ENCODE measurements around the gene STARD10. TPM values are rescaled to one million over a fixed set of nuclear protein-coding genes. Genes with fewer than 3 reads are reported as not detected.

STARD10 gene
- total and polyA plus RNA-seq, 9 of the 15 experiments (the other 6 are each of a cell fraction or from before 2014, with no cell fraction given), result 0.15 to 52.9 (median 32.3) TPM

GRCh38 chr11:72738199-72739141 is 55.4 kb downstream of the STARD10 start (continued):
- no peak for TF ChIP-seq ZNF609 (CRISPR knock-in tag; IDR thresholded peaks at IDR 0.05; ENCODE audit: borderline replicate concordance)
- TF ChIP-seq YY1 (IDR thresholded peaks at IDR 0.05; ENCODE audit: borderline replicate concordance in 1 of 3, control insufficient read depth in 1 of 3, extremely low read depth in 1 of 3, insufficient read depth in 3 of 3, insufficient read length in 1 of 3, insufficient replicate concordance in 2 of 3, low read depth in 1 of 3, low read length in 2 of 3), result peak in 2 of 3 experiments; percentile 32 to 62
- no peak for TF ChIP-seq SMARCA4 (IDR thresholded peaks at IDR 0.05)
- no peak for TF ChIP-seq MAX (CRISPR knock-in tag; IDR thresholded peaks at IDR 0.05)
- TF ChIP-seq ZNF668 (CRISPR knock-in tag; IDR thresholded peaks at IDR 0.05), result no peak
- TF ChIP-seq NFE2 (IDR thresholded peaks at IDR 0.05; ENCODE audit: low read depth), result peak; percentile 25; the same call in 1 of the 2 replicates
- TF ChIP-seq ZFP36 (IDR thresholded peaks at IDR 0.05; ENCODE audit: low read depth, low read length, partially characterized antibody), result peak; percentile 91
- TF ChIP-seq, protein P1, sequence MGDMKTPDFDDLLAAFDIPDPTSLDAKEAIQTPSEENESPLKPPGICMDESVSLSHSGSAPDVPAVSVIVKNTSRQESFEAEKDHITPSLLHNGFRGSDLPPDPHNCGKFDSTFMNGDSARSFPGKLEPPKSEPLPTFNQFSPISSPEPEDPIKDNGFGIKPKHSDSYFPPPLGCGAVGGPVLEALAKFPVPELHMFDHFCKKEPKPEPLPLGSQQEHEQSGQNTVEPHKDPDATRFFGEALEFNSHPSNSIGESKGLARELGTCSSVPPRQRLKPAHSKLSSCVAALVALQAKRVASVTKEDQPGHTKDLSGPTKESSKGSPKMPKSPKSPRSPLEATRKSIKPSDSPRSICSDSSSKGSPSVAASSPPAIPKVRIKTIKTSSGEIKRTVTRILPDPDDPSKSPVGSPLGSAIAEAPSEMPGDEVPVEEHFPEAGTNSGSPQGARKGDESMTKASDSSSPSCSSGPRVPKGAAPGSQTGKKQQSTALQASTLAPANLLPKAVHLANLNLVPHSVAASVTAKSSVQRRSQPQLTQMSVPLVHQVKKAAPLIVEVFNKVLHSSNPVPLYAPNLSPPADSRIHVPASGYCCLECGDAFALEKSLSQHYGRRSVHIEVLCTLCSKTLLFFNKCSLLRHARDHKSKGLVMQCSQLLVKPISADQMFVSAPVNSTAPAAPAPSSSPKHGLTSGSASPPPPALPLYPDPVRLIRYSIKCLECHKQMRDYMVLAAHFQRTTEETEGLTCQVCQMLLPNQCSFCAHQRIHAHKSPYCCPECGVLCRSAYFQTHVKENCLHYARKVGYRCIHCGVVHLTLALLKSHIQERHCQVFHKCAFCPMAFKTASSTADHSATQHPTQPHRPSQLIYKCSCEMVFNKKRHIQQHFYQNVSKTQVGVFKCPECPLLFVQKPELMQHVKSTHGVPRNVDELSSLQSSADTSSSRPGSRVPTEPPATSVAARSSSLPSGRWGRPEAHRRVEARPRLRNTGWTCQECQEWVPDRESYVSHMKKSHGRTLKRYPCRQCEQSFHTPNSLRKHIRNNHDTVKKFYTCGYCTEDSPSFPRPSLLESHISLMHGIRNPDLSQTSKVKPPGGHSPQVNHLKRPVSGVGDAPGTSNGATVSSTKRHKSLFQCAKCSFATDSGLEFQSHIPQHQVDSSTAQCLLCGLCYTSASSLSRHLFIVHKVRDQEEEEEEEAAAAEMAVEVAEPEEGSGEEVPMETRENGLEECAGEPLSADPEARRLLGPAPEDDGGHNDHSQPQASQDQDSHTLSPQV (IDR thresholded peaks at IDR 0.05), result 0 out of 2 replicates have a peak, but pooled peaks have one; percentile 5
- TF ChIP-seq PTRF (tag; IDR thresholded peaks at IDR 0.05), result no peak
- no peak for TF ChIP-seq NCOR1 (IDR thresholded peaks at IDR 0.05)
- TF ChIP-seq NCOA4 (IDR thresholded peaks at IDR 0.05; ENCODE audit: partially characterized antibody), result no peak
- no peak for TF ChIP-seq GTF2F1 (IDR thresholded peaks at IDR 0.05; ENCODE audit: low read depth, low read length)
- TF ChIP-seq ELF1 (tag; IDR thresholded peaks at IDR 0.05), result no peak
- TF ChIP-seq FOSL1 (tag; conservative IDR thresholded peaks at IDR 0.05), result peak; percentile 55
- no peak for TF ChIP-seq MEIS2 (IDR thresholded peaks at IDR 0.05; ENCODE audit: partially characterized antibody)
- peak; percentile 61 for TF ChIP-seq JUND (IDR thresholded peaks at IDR 0.05; ENCODE audit: borderline replicate concordance, low read depth, low read length)
- no peak; the same call in 2 of the 3 replicates for TF ChIP-seq JUND (tag; IDR thresholded peaks at IDR 0.05; ENCODE audit: borderline replicate concordance, low read depth, low read length)

Data from K562 (cell line).